Measurements from ENCODE around the gene CCNY. TPM values are rescaled to one million over a fixed set of nuclear protein-coding genes. Genes with fewer than 3 reads are reported as not detected.

CCNY gene
- total RNA-seq, 1 donor from 2014 or later, result 37.5 TPM

- Histone ChIP-seq H3K27me3 (no peaks in the 10 kb centered on the region), H3K9me3 (no peaks in the 10 kb centered on the region), H3K4me3 (no peak overlapping the region), H3K27ac (no peak overlapping the region), H3K36me3 (peaks cover 15 to 24% of the 10 kb centered on the region in 2 donors), H3K4me1 (no peaks in the 10 kb centered on the region)
- no peak for TF ChIP-seq CTCF (IDR thresholded peaks at IDR 0.05)
- intact Hi-C loops (cut with DNase I), result no loop called here
- no peak for DNase-seq (ENCODE audit: low spot score in 2 of 2)
Measured at GRCh38 chr10:35554036-35554435, 217.7 kb downstream of the CCNY start.

- DNase-seq (ENCODE audit: low spot score in 2 of 2), result no peak
- intact Hi-C loops (cut with DNase I), result no loop called here
- no peaks in the 10 kb centered on the region for H3K9me3 ChIP-seq
- H3K4me3 ChIP-seq, result no peak overlapping the region
- no peak overlapping the region for H3K27ac ChIP-seq
- H3K4me1 ChIP-seq, result no peaks in the 10 kb centered on the region
- peaks cover 16 to 20% of the 10 kb centered on the region in 2 donors for H3K36me3 ChIP-seq
- no peaks in the 10 kb centered on the region for H3K27me3 ChIP-seq
- TF ChIP-seq CTCF (IDR thresholded peaks at IDR 0.05), result no peak
Measured at GRCh38 chr10:35554461-35555056, 218.2 kb downstream of the CCNY start.

- Histone ChIP-seq H3K36me3 (peaks cover 20 to 23% of the 10 kb centered on the region in 2 donors), H3K4me3 (no peak overlapping the region), H3K4me1 (no peaks in the 10 kb centered on the region), H3K9me3 (no peaks in the 10 kb centered on the region), H3K27ac (no peak overlapping the region), H3K27me3 (no peaks in the 10 kb centered on the region)
- no peak for TF ChIP-seq CTCF (IDR thresholded peaks at IDR 0.05)
- intact Hi-C loops (cut with DNase I), result no loop called here
- no peak for DNase-seq (ENCODE audit: low spot score in 2 of 2)
Measured at GRCh38 chr10:35555962-35556930, 219.9 kb downstream of the CCNY start.

- Histone ChIP-seq H3K27me3 (no peaks in the 10 kb centered on the region), H3K4me3 (no peak overlapping the region), H3K36me3 (peaks cover 15 to 19% of the 10 kb centered on the region in 2 donors), H3K27ac (no peak overlapping the region), H3K9me3 (no peaks in the 10 kb centered on the region), H3K4me1 (no peaks in the 10 kb centered on the region)
- no peak for DNase-seq (ENCODE audit: low spot score in 2 of 2)
- intact Hi-C loops (cut with DNase I), result no loop called here
- no peak for TF ChIP-seq CTCF (IDR thresholded peaks at IDR 0.05)
Measured at GRCh38 chr10:35558276-35558675, 222.0 kb downstream of the CCNY start.

GRCh38 chr10:35559416-35559815, 223.1 kb downstream of the CCNY start:
- no peak for TF ChIP-seq CTCF (IDR thresholded peaks at IDR 0.05)
- H3K27me3 ChIP-seq, result no peaks in the 10 kb centered on the region
- H3K27ac ChIP-seq, result no peak overlapping the region
- peaks cover 0 to 3% of the 10 kb centered on the region in 2 donors for H3K4me1 ChIP-seq
- H3K4me3 ChIP-seq, result no peak overlapping the region
- peaks cover 4 to 11% of the 10 kb centered on the region in 2 donors for H3K36me3 ChIP-seq
- no peaks in the 10 kb centered on the region for H3K9me3 ChIP-seq
- DNase-seq (ENCODE audit: low spot score in 2 of 2), result no peak
- intact Hi-C loops (cut with DNase I), result no loop called here

All from ascending aorta (tissue), 2 donors.